ENCODE results near the gene EEF1A2. TPM values are rescaled to one million over a fixed set of nuclear protein-coding genes. Genes with fewer than 3 reads are reported as not detected.

EEF1A2 gene
- total RNA-seq, 1 experiment from 2014 or later: 26.0 TPM

- TF ChIP-seq FOXP4 (CRISPR knock-in tag; IDR thresholded peaks at IDR 0.05): no peak
- TF ChIP-seq ZNF232 (CRISPR knock-in tag; IDR thresholded peaks at IDR 0.05): no peak
- no peak for TF ChIP-seq ZNF263 (CRISPR knock-in tag; IDR thresholded peaks at IDR 0.05; ENCODE audit: low read depth)
- no peak for TF ChIP-seq ZSCAN18 (CRISPR knock-in tag; IDR thresholded peaks at IDR 0.05)
- TF ChIP-seq ATF2 (CRISPR knock-in tag; IDR thresholded peaks at IDR 0.05; ENCODE audit: borderline replicate concordance, low read depth): no peak
- no peak for TF ChIP-seq ESRRA (CRISPR knock-in tag; IDR thresholded peaks at IDR 0.05; ENCODE audit: borderline replicate concordance)
- no peak for TF ChIP-seq NFYB (CRISPR knock-in tag; conservative IDR thresholded peaks at IDR 0.05; ENCODE audit: low read depth)
- no peak for TF ChIP-seq ZNF317 (CRISPR knock-in tag; IDR thresholded peaks at IDR 0.05; ENCODE audit: borderline replicate concordance, low read depth)
- TF ChIP-seq PRRX2 (CRISPR knock-in tag; IDR thresholded peaks at IDR 0.05): no peak
- TF ChIP-seq RELA (CRISPR knock-in tag; IDR thresholded peaks at IDR 0.05; ENCODE audit: borderline replicate concordance): no peak
- TF ChIP-seq USF2 (CRISPR knock-in tag; IDR thresholded peaks at IDR 0.05): no peak
- TF ChIP-seq JUN (CRISPR knock-in tag; IDR thresholded peaks at IDR 0.05): no peak
- TF ChIP-seq ZBTB21 (CRISPR knock-in tag; IDR thresholded peaks at IDR 0.05; ENCODE audit: borderline replicate concordance): no peak
Measured at GRCh38 chr20:63543733-63544132, 44.9 kb upstream of the EEF1A2 start (continued).

- ChIA-PET POLR2A (no interaction called here), CTCF (no interaction called here)
- no peaks in the 10 kb centered on the region for H3K27me3 Mint-ChIP-seq (ENCODE audit: low read depth)
- no peak overlapping the region for H3K27ac Mint-ChIP-seq
- no peak overlapping the region for H3K4me3 Mint-ChIP-seq
- H3K9me3 Mint-ChIP-seq: no peaks in the 10 kb centered on the region
- no peaks in the 10 kb centered on the region for H3K36me3 Mint-ChIP-seq
- 0 out of 2 replicates have a peak, but pooled peaks cover 4% of the 10 kb centered on the region for H3K4me1 Mint-ChIP-seq
- no peak for DNase-seq (ENCODE audit: low spot score)
- no peak for ATAC-seq
- no peak for TF ChIP-seq ZNF532 (CRISPR knock-in tag; IDR thresholded peaks at IDR 0.05; ENCODE audit: borderline replicate concordance)
- TF ChIP-seq USF2 (CRISPR knock-in tag; IDR thresholded peaks at IDR 0.05): no peak
- no peak for TF ChIP-seq PREB (CRISPR knock-in tag; IDR thresholded peaks at IDR 0.05; ENCODE audit: borderline replicate concordance)
- TF ChIP-seq GRHL2 (CRISPR knock-in tag; IDR thresholded peaks at IDR 0.05; ENCODE audit: insufficient replicate concordance, severe bottlenecking): no peak
- no peak for TF ChIP-seq CREM (CRISPR knock-in tag; IDR thresholded peaks at IDR 0.05)
- no peak for TF ChIP-seq AFF4 (CRISPR knock-in tag; IDR thresholded peaks at IDR 0.05; ENCODE audit: borderline replicate concordance)
- TF ChIP-seq RELA (CRISPR knock-in tag; IDR thresholded peaks at IDR 0.05; ENCODE audit: borderline replicate concordance): no peak
Measured at GRCh38 chr20:63543131-63543530, 44.2 kb upstream of the EEF1A2 start.

Data from WTC11 (cell line).